ENCODE measurements around the gene NOP56. TPM values are rescaled to one million over a fixed set of nuclear protein-coding genes. Genes with fewer than 3 reads are reported as not detected.
"Not testable (repeated sequence)": the region's sequence is repeated elsewhere in the genome, so short reads cannot be mapped to it uniquely, and the experiment has no call there.

NOP56 gene
- total RNA-seq, 1 donor from 2014 or later: 103 TPM

GRCh38 chr20:2671977-2672376 lies 19.5 kb downstream of the NOP56 start:
- H3K36me3 Mint-ChIP-seq (ENCODE audit: low read depth): peaks cover 2% of the 10 kb centered on the region
- H3K9me3 Mint-ChIP-seq (ENCODE audit: low read depth): no peaks in the 10 kb centered on the region
- H3K4me1 Mint-ChIP-seq (ENCODE audit: low read depth): no peaks in the 10 kb centered on the region
- no peak overlapping the region for H3K27ac Mint-ChIP-seq (ENCODE audit: unreplicated experiment)
- DNase-seq (ENCODE audit: low spot score): no peak
- peak; percentile 16 for TF ChIP-seq CTCF (IDR thresholded peaks at IDR 0.05)
- peaks cover 17% of the 10 kb centered on the region for H3K27me3 Mint-ChIP-seq (ENCODE audit: low read depth)
- no peak overlapping the region for H3K4me3 Mint-ChIP-seq (ENCODE audit: unreplicated experiment)

GRCh38 chr20:2672446-2672845 lies 20.0 kb downstream of the NOP56 start:
- no peaks in the 10 kb centered on the region for H3K4me1 Mint-ChIP-seq (ENCODE audit: low read depth)
- no peak overlapping the region for H3K27ac Mint-ChIP-seq (ENCODE audit: unreplicated experiment)
- TF ChIP-seq CTCF (IDR thresholded peaks at IDR 0.05): no peak
- no peak overlapping the region for H3K4me3 Mint-ChIP-seq (ENCODE audit: unreplicated experiment)
- H3K27me3 Mint-ChIP-seq (ENCODE audit: low read depth): peaks cover 17% of the 10 kb centered on the region
- DNase-seq (ENCODE audit: low spot score): no peak
- H3K36me3 Mint-ChIP-seq (ENCODE audit: low read depth): peaks cover 2% of the 10 kb centered on the region
- no peaks in the 10 kb centered on the region for H3K9me3 Mint-ChIP-seq (ENCODE audit: low read depth)

- H3K27ac Mint-ChIP-seq (ENCODE audit: unreplicated experiment): no peak overlapping the region
- no peaks in the 10 kb centered on the region for H3K36me3 Mint-ChIP-seq (ENCODE audit: low read depth)
- no peaks in the 10 kb centered on the region for H3K4me1 Mint-ChIP-seq (ENCODE audit: low read depth)
- H3K27me3 Mint-ChIP-seq (ENCODE audit: low read depth): peaks cover 13% of the 10 kb centered on the region
- TF ChIP-seq CTCF (IDR thresholded peaks at IDR 0.05): no peak
- no peak overlapping the region for H3K4me3 Mint-ChIP-seq (ENCODE audit: unreplicated experiment)
- DNase-seq (ENCODE audit: low spot score): no peak
- no peaks in the 10 kb centered on the region for H3K9me3 Mint-ChIP-seq (ENCODE audit: low read depth)
These were observed 21.0 kb downstream of the NOP56 start for GRCh38 chr20:2673453-2673852.

GRCh38 chr20:2680046-2680445 lies 27.6 kb downstream of the NOP56 start:
- H3K4me3 Mint-ChIP-seq (ENCODE audit: unreplicated experiment): no peak overlapping the region
- peaks cover 31% of the 10 kb centered on the region for H3K27me3 Mint-ChIP-seq (ENCODE audit: low read depth)
- peaks cover 2% of the 10 kb centered on the region for H3K9me3 Mint-ChIP-seq (ENCODE audit: low read depth)
- H3K36me3 Mint-ChIP-seq (ENCODE audit: low read depth): no peaks in the 10 kb centered on the region
- DNase-seq (ENCODE audit: low spot score): no peak
- no peak overlapping the region for H3K27ac Mint-ChIP-seq (ENCODE audit: unreplicated experiment)
- no peak for TF ChIP-seq CTCF (IDR thresholded peaks at IDR 0.05)
- H3K4me1 Mint-ChIP-seq (ENCODE audit: low read depth): no peaks in the 10 kb centered on the region

GRCh38 chr20:2682040-2682439 lies 29.6 kb downstream of the NOP56 start:
- H3K4me3 Mint-ChIP-seq (ENCODE audit: unreplicated experiment); H3K27ac Mint-ChIP-seq (ENCODE audit: unreplicated experiment); DNase-seq (ENCODE audit: low spot score); H3K36me3 Mint-ChIP-seq (ENCODE audit: low read depth); H3K4me1 Mint-ChIP-seq (ENCODE audit: low read depth); H3K9me3 Mint-ChIP-seq (ENCODE audit: low read depth): not testable (repeated sequence)
- H3K27me3 Mint-ChIP-seq (ENCODE audit: low read depth): peaks cover 45% of the 10 kb centered on the region

- H3K4me1 Mint-ChIP-seq (ENCODE audit: low read depth); H3K36me3 Mint-ChIP-seq (ENCODE audit: low read depth); H3K9me3 Mint-ChIP-seq (ENCODE audit: low read depth); H3K4me3 Mint-ChIP-seq (ENCODE audit: unreplicated experiment); H3K27ac Mint-ChIP-seq (ENCODE audit: unreplicated experiment): not testable (repeated sequence)
- H3K27me3 Mint-ChIP-seq (ENCODE audit: low read depth): peaks cover 51% of the 10 kb centered on the region
- peak; percentile 33 for DNase-seq (ENCODE audit: low spot score)
These were observed 32.4 kb downstream of the NOP56 start for GRCh38 chr20:2684817-2685216.
